ENCODE measurements around the gene SEMA5B.

DNA sequence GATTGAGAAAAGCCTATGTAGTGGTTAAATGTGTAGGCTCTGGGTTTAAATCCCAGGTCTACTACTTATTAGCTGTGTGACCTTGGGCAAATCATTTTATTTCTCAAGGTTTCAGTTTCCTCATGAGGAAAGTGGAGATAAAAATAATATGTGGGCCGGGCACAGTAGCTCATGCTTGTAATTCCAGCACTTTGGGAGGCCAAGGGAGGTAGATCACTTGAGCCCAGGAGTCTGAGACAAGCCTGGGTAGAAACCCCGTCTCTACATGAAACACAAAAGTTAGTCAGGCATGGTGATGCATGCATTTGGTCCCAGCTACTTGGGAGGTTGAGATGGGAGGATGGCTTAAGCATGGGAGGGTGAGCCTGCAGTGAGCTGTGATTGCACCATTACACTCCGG is 8.4 kb downstream of the SEMA5B start:
- no peak for TF ChIP-seq EZH2 (IDR thresholded peaks at IDR 0.05)
- TF ChIP-seq POLR2AphosphoS5 (IDR thresholded peaks at IDR 0.05; ENCODE audit: borderline replicate concordance, low read depth, low read length), result no peak
- TF ChIP-seq FOXP2 (optimal IDR thresholded peaks at IDR 0.05; ENCODE audit: control extremely low read depth, extremely low read length, insufficient read depth), result no peak

Measured in SK-N-MC (cell line).